ENCODE measurements around the gene PLK3.
"Not testable (repeated sequence)": the region's sequence is repeated elsewhere in the genome, so short reads cannot be mapped to it uniquely, and the experiment has no call there.

Gene PLK3

GRCh38 chr1:44799770-44800584 lies at the start of gene PLK3:
PLK3 (plus strand) TSS chr1:44800377; CDS start chr1:44800464, 87 bp downstream.
- H3K36me3 Mint-ChIP-seq (ENCODE audit: low read depth), result peaks cover 41% of the 10 kb centered on the region
- peak within 1 kb of the TSS; percentile 96 for H3K4me3 Mint-ChIP-seq
- no peaks in the 10 kb centered on the region for H3K27me3 Mint-ChIP-seq
- peaks cover 52% of the 10 kb centered on the region for H3K4me1 Mint-ChIP-seq (ENCODE audit: low read depth)
- intact Hi-C loops (cut with micrococcal nuclease), result loop anchor here (1.0 to 5.0 kb wide), 3 partner anchors 9 to 32 kb away; no protein-coding TSS in a partner anchor
- peak within 1 kb of the TSS; percentile 99 for H3K27ac Mint-ChIP-seq
- H3K9me3 Mint-ChIP-seq, result no peaks in the 10 kb centered on the region

GRCh38 chr1:44757420-44757819 lies 42.8 kb upstream of the PLK3 start:
- Mint-ChIP-seq H3K9me3 (no peaks in the 10 kb centered on the region), H3K4me3 (no peak overlapping the region), H3K36me3 (ENCODE audit: low read depth) (peaks cover 19% of the 10 kb centered on the region), H3K27ac (no peak overlapping the region), H3K4me1 (ENCODE audit: low read depth) (peaks cover 5% of the 10 kb centered on the region), H3K27me3 (no peaks in the 10 kb centered on the region)
- intact Hi-C loops (cut with micrococcal nuclease), result no loop called here

- no peak overlapping the region for H3K27ac Mint-ChIP-seq
- intact Hi-C loops (cut with micrococcal nuclease), result no loop called here
These were observed 41.1 kb upstream of the PLK3 start for GRCh38 chr1:44759077-44759476.

GRCh38 chr1:44760876-44761275 lies 39.3 kb upstream of the PLK3 start:
- H3K4me1 Mint-ChIP-seq (ENCODE audit: low read depth), result no peaks in the 10 kb centered on the region
- peaks cover 28% of the 10 kb centered on the region for H3K36me3 Mint-ChIP-seq (ENCODE audit: low read depth)
- intact Hi-C loops (cut with micrococcal nuclease), result no loop called here
- H3K9me3 Mint-ChIP-seq, result no peaks in the 10 kb centered on the region
- H3K27me3 Mint-ChIP-seq, result no peaks in the 10 kb centered on the region
- H3K27ac Mint-ChIP-seq, result no peak overlapping the region
- no peak overlapping the region for H3K4me3 Mint-ChIP-seq

More at GRCh38 chr1:44759077-44759476, 41.1 kb upstream of the PLK3 start:
- Mint-ChIP-seq H3K4me1 (ENCODE audit: low read depth) (peaks cover 5% of the 10 kb centered on the region), H3K27me3 (no peaks in the 10 kb centered on the region), H3K36me3 (ENCODE audit: low read depth) (peaks cover 28% of the 10 kb centered on the region), H3K9me3 (no peaks in the 10 kb centered on the region), H3K4me3 (no peak overlapping the region)

GRCh38 chr1:44766421-44766820 lies 33.8 kb upstream of the PLK3 start:
- H3K27ac Mint-ChIP-seq; H3K4me1 Mint-ChIP-seq (ENCODE audit: low read depth); H3K4me3 Mint-ChIP-seq; H3K27me3 Mint-ChIP-seq; H3K9me3 Mint-ChIP-seq; intact Hi-C loops (cut with micrococcal nuclease): not testable (repeated sequence)
- H3K36me3 Mint-ChIP-seq (ENCODE audit: low read depth), result peaks cover 28% of the 10 kb centered on the region

- intact Hi-C loops (cut with micrococcal nuclease), result loop anchor here (2.0 to 5.0 kb wide), 3 partner anchors 37 to 237 kb away; partner anchors contain the start of genes HECTD3, KIF2C, RNU5D-1 and UROD
- Mint-ChIP-seq H3K4me3 (peak within 1 kb of the TSS; percentile 89), H3K27ac (peak within 1 kb of the TSS; percentile 97)
These were observed 24.9 kb upstream of the PLK3 start, which contains the start of gene RPS8 for GRCh38 chr1:44775078-44775929. RPS8 (plus strand) TSS chr1:44775540; CDS start chr1:44775597, 57 bp downstream.

GRCh38 chr1:44775930-44776729 lies 24.0 kb upstream of the PLK3 start:
- Mint-ChIP-seq H3K4me1 (ENCODE audit: low read depth) (peaks cover 36% of the 10 kb centered on the region), H3K4me3 (peak overlapping the region; percentile 89), H3K36me3 (ENCODE audit: low read depth) (peaks cover 63% of the 10 kb centered on the region), H3K27me3 (no peaks in the 10 kb centered on the region), H3K9me3 (no peaks in the 10 kb centered on the region), H3K27ac (peak overlapping the region; percentile 97)
- intact Hi-C loops (cut with micrococcal nuclease), result loop anchor here (2.0 to 5.0 kb wide), 3 partner anchors 37 to 236 kb away; partner anchors contain the start of genes HECTD3, KIF2C, RNU5D-1 and UROD

More at GRCh38 chr1:44775078-44775929, 24.9 kb upstream of the PLK3 start, which contains the start of gene RPS8:
- no peaks in the 10 kb centered on the region for H3K27me3 Mint-ChIP-seq
- H3K9me3 Mint-ChIP-seq, result no peaks in the 10 kb centered on the region
- peaks cover 55% of the 10 kb centered on the region for H3K36me3 Mint-ChIP-seq (ENCODE audit: low read depth)
- H3K4me1 Mint-ChIP-seq (ENCODE audit: low read depth), result peaks cover 36% of the 10 kb centered on the region

GRCh38 chr1:44776730-44777068 lies 23.5 kb upstream of the PLK3 start:
- H3K9me3 Mint-ChIP-seq, result no peaks in the 10 kb centered on the region
- peak overlapping the region; percentile 97 for H3K27ac Mint-ChIP-seq
- H3K36me3 Mint-ChIP-seq (ENCODE audit: low read depth), result peaks cover 69% of the 10 kb centered on the region
- no peaks in the 10 kb centered on the region for H3K27me3 Mint-ChIP-seq
- peak overlapping the region; percentile 89 for H3K4me3 Mint-ChIP-seq
- peaks cover 36% of the 10 kb centered on the region for H3K4me1 Mint-ChIP-seq (ENCODE audit: low read depth)
- intact Hi-C loops (cut with micrococcal nuclease), result loop anchor here (5.0 kb wide), 1 partner anchor 236 kb away; the partner anchor contains the start of genes HECTD3 and UROD

- peaks cover 76% of the 10 kb centered on the region for H3K36me3 Mint-ChIP-seq (ENCODE audit: low read depth)
- H3K4me1 Mint-ChIP-seq (ENCODE audit: low read depth), result peaks cover 36% of the 10 kb centered on the region
- no peaks in the 10 kb centered on the region for H3K27me3 Mint-ChIP-seq
- H3K9me3 Mint-ChIP-seq, result no peaks in the 10 kb centered on the region
- H3K4me3 Mint-ChIP-seq, result peak overlapping the region; percentile 89
- peak overlapping the region; percentile 97 for H3K27ac Mint-ChIP-seq
- intact Hi-C loops (cut with micrococcal nuclease), result loop anchor here (5.0 kb wide), 1 partner anchor 235 kb away; the partner anchor contains the start of genes HECTD3 and UROD
These were observed 22.6 kb upstream of the PLK3 start for GRCh38 chr1:44777547-44777946.

- no peaks in the 10 kb centered on the region for H3K9me3 Mint-ChIP-seq
- intact Hi-C loops (cut with micrococcal nuclease), result loop anchor here (5.0 kb wide), 1 partner anchor 234 kb away; the partner anchor contains the start of genes HECTD3 and UROD
- H3K36me3 Mint-ChIP-seq (ENCODE audit: low read depth), result peaks cover 76% of the 10 kb centered on the region
- peak overlapping the region; percentile 97 for H3K27ac Mint-ChIP-seq
- no peaks in the 10 kb centered on the region for H3K27me3 Mint-ChIP-seq
- peak overlapping the region; percentile 89 for H3K4me3 Mint-ChIP-seq
- peaks cover 36% of the 10 kb centered on the region for H3K4me1 Mint-ChIP-seq (ENCODE audit: low read depth)
These were observed 22.1 kb upstream of the PLK3 start for GRCh38 chr1:44777969-44778635.

- H3K4me1 Mint-ChIP-seq (ENCODE audit: low read depth), result peaks cover 41% of the 10 kb centered on the region
- intact Hi-C loops (cut with micrococcal nuclease), result loop anchor here (5.0 kb wide), 1 partner anchor 233 kb away; the partner anchor contains the start of genes HECTD3 and UROD
- peaks cover 4% of the 10 kb centered on the region for H3K27me3 Mint-ChIP-seq
- H3K36me3 Mint-ChIP-seq (ENCODE audit: low read depth), result peaks cover 76% of the 10 kb centered on the region
- peak overlapping the region; percentile 97 for H3K27ac Mint-ChIP-seq
- no peaks in the 10 kb centered on the region for H3K9me3 Mint-ChIP-seq
- H3K4me3 Mint-ChIP-seq, result peak overlapping the region; percentile 89
These were observed 21.2 kb upstream of the PLK3 start for GRCh38 chr1:44778705-44779576.

All from dendritic cell treated with granulocyte-macrophage colony-stimulating factor and Interleukin-4, amounts not matched to agents 40 ng/mL and 50 ng/mL, for 4 days (primary cell).